Sigmoid colon (tissue), 7 donors: ENCODE results near the gene ARL8A. TPM values are rescaled to one million over a fixed set of nuclear protein-coding genes. Genes with fewer than 3 reads are reported as not detected.
"Not testable (repeated sequence)": the region's sequence is repeated elsewhere in the genome, so short reads cannot be mapped to it uniquely, and the experiment has no call there.

ENCODE experiments used
- DNase-seq: peaks from one replicate; pipeline ENCODE4 v3.0.0-alpha.2; 2019
- H3K27ac ChIP-seq, 4 donors: fragments of 200-600 bp; sonication (generic); one replicate each; pipeline ENCODE4 v1.5.1; 2016 to 2019; ENCODE audit warnings: mild to moderate bottlenecking in 1 of 4
- H3K27me3 ChIP-seq, 3 donors: fragments of 200-600 bp; sonication (generic); one replicate each; pipeline ENCODE4 v1.5.1; 2019; ENCODE audit warnings: mild to moderate bottlenecking in 1 of 3
- H3K36me3 ChIP-seq, 4 donors: fragments of 200-600 bp; sonication (generic); one replicate each; pipeline ENCODE4 v1.5.1; 2016 to 2019
- H3K4me1 ChIP-seq, 4 donors: fragments of 200-600 bp; sonication (generic); one replicate each; pipeline ENCODE4 v1.5.1; 2017 to 2019
- H3K4me3 ChIP-seq, 4 donors: fragments of 200-600 bp; sonication (generic); one replicate each; pipeline ENCODE4 v1.5.1; 2017 to 2019; ENCODE audit warnings: mild to moderate bottlenecking in 2 of 4, moderate library complexity in 1 of 4
- H3K9me3 ChIP-seq, 4 donors: fragments of 200-600 bp in 3 of 4; sonication (generic) in 3 of 4; one replicate each; pipeline versions ENCODE4 v1.5.1 to v1.6.1; 2013 to 2019
- CTCF ChIP-seq, 4 experiments: fragments of 450-650 bp in 3 of 4; fragments of 200-600 bp in 1 of 4; IDR thresholded peaks; one replicate each; pipeline ENCODE4 v1.5.1; 2016 to 2019; ENCODE audit warnings: antibody characterized with exemption in 4 of 4, mild to moderate bottlenecking in 3 of 4, moderate library complexity in 2 of 4
- EP300 ChIP-seq, 4 donors: sonication (generic); formaldehyde crosslinking; IDR thresholded peaks; one replicate each; pipeline ENCODE4 v1.6.1; 2017; ENCODE audit warnings: antibody characterized with exemption in 4 of 4
- POLR2A ChIP-seq, 2 donors: fragments of 450-650 bp; IDR thresholded peaks; one replicate each; pipeline ENCODE4 v1.6.1; 2016; ENCODE audit warnings: antibody characterized with exemption in 2 of 2, mild to moderate bottlenecking in 2 of 2, moderate library complexity in 2 of 2
- POLR2AphosphoS5 ChIP-seq, 4 donors: sonication (generic); formaldehyde crosslinking; IDR thresholded peaks; one replicate each; pipeline ENCODE4 v1.6.1; 2017; ENCODE audit warnings: antibody characterized with exemption in 4 of 4
- WGBS, 2 donors: extraction: QIAGEN DNeasy Blood & Tissue Kit; methylation state at CpG; one replicate each; pipeline ENCODE4 v1.1.7; 2013; 5-methylcytosine and 5-hydroxymethylcytosine counted together
- intact Hi-C: fragments of 100-400 bp; cut with DNase I; formaldehyde crosslinking; loops from one replicate; pipeline ENCODE4 v1.15.1; 2023
- polyA plus RNA-seq, 3 donors: library from polyadenylated mRNA; stranded (reverse); fragments of 200-250 nt; gene quantifications; one replicate each; pipeline ENCODE4 v1.2.3, GENCODE V29; 2013
- total RNA-seq, 4 donors: library from RNA; depleted of rRNA; stranded (reverse); fragments of >200 nt; gene quantifications; one replicate each; pipeline ENCODE4 v1.1.0, GENCODE V29; 2016
- donor health status: healthy with polysubstance abuse.
- donor health status: Bipolar disorder and iron deficiency.
- donor health status: healthy.

Gene ARL8A
- total RNA-seq (10 to 100 TPM; 21.6 to 29.0 (median 25.2) TPM), polyA plus RNA-seq (10 to 100 TPM; 13.8 to 22.4 (median 15.7) TPM)

DNA sequence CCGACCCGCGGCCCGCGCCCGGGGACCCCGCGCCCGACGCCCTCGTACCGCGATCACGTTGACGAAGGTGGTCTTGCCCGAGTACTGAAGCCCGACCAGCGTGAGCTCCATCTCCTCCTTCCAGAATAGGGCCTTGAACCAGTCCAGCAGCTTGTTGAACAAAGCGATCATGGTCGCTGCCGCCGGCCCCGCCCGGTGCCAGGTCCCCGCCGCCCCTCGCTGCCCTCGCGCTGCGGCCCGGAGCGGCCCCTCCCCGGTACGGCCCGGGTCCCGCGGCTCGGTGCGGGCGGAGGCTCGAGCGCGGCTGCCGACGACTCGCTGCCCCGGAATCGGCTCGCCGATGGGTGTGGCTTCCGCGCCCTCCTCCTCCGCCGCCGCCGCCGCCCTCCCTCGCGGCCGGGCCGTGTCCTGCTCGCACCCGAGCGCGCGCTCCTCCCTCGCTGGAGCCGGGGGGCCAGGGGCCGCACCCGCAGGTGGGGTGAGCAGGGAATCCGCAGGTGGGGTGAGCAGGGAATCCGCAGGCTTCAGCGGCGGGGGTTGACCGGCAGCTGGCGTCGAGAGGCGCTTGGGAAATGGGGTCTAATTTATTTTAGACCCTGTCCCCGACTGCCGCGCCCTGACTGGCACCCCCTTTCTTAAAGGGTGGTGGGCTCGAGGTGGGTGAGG lies at the start of gene ARL8A:
Gene ARL8A (minus strand): TSS at position 336 of the 666 bp plus-strand sequence. CDS start 165 bp downstream, at position 171.
- WGBS, 2 donors, result 0% methylated on average over 82 of the region's 82 CpGs
- intact Hi-C loops, result no loop called here

GRCh38 chr1:202194328-202194648 lies 49.8 kb upstream of the ARL8A start:
- TF ChIP-seq EP300 (IDR thresholded peaks at IDR 0.05) (no peak), POLR2A (IDR thresholded peaks at IDR 0.05) (no peak), CTCF (IDR thresholded peaks at IDR 0.05) (no peak), POLR2AphosphoS5 (IDR thresholded peaks at IDR 0.05) (no peak)
- no peak overlapping the region for H3K27ac ChIP-seq

More for the DNA sequence above, at the start of gene ARL8A:
- DNase-seq, result peak; percentile 82
- no peaks in the 10 kb centered on the region for H3K9me3 ChIP-seq
- peak within 1 kb of the TSS; percentile 90 to 96 (median 94) for H3K27ac ChIP-seq
- peaks cover 0 to 40% (median 31%) of the 10 kb centered on the region in 4 donors for H3K4me1 ChIP-seq
- no peaks in the 10 kb centered on the region for H3K27me3 ChIP-seq
- peak in 3 of 4 donors; percentile 18 to 66 (median 55) for TF ChIP-seq POLR2AphosphoS5 (IDR thresholded peaks at IDR 0.05)
- no peak for TF ChIP-seq EP300 (IDR thresholded peaks at IDR 0.05)
- peak within 1 kb of the TSS; percentile 89 to 99 (median 97) for H3K4me3 ChIP-seq
- H3K36me3 ChIP-seq, result no peaks in the 10 kb centered on the region

GRCh38 chr1:202193614-202194327 lies 49.2 kb upstream of the ARL8A start, which contains the start of gene LGR6:
LGR6 (plus strand) TSS chr1:202193799; CDS start chr1:202193990, 191 bp downstream.
- intact Hi-C loops, result loop anchor here (2.0 kb wide), 1 partner anchor 121 kb away; no protein-coding TSS in a partner anchor
- TF ChIP-seq CTCF (IDR thresholded peaks at IDR 0.05) (no peak), POLR2AphosphoS5 (IDR thresholded peaks at IDR 0.05) (no peak), POLR2A (IDR thresholded peaks at IDR 0.05) (no peak), EP300 (IDR thresholded peaks at IDR 0.05) (no peak)
- WGBS, 2 donors, result 2 to 4% methylated on average over 61 of the region's 61 CpGs
- H3K4me3 ChIP-seq, result peak within 1 kb of the TSS in 3 of 4 donors; percentile 4 to 27 (median 26)
- H3K36me3 ChIP-seq, result no peaks in the 10 kb centered on the region
- peaks cover 0 to 16% (median 9%) of the 10 kb centered on the region in 4 donors for H3K4me1 ChIP-seq
- no peak for DNase-seq
- H3K27ac ChIP-seq, result no peak within 1 kb of the TSS
- H3K27me3 ChIP-seq, result peaks cover 12 to 27% (median 19%) of the 10 kb centered on the region in 3 donors
- no peaks in the 10 kb centered on the region for H3K9me3 ChIP-seq

More at GRCh38 chr1:202194328-202194648, 49.8 kb upstream of the ARL8A start:
- DNase-seq, result no peak
- Histone ChIP-seq H3K4me3 (no peak overlapping the region), H3K27me3 (peaks cover 12 to 27% (median 19%) of the 10 kb centered on the region in 3 donors), H3K4me1 (peaks cover 0 to 16% (median 9%) of the 10 kb centered on the region in 4 donors), H3K36me3 (no peaks in the 10 kb centered on the region), H3K9me3 (no peaks in the 10 kb centered on the region)
- intact Hi-C loops, result no loop called here
- WGBS, 2 donors, result 52 to 57% methylated on average over 11 of the region's 11 CpGs

DNA sequence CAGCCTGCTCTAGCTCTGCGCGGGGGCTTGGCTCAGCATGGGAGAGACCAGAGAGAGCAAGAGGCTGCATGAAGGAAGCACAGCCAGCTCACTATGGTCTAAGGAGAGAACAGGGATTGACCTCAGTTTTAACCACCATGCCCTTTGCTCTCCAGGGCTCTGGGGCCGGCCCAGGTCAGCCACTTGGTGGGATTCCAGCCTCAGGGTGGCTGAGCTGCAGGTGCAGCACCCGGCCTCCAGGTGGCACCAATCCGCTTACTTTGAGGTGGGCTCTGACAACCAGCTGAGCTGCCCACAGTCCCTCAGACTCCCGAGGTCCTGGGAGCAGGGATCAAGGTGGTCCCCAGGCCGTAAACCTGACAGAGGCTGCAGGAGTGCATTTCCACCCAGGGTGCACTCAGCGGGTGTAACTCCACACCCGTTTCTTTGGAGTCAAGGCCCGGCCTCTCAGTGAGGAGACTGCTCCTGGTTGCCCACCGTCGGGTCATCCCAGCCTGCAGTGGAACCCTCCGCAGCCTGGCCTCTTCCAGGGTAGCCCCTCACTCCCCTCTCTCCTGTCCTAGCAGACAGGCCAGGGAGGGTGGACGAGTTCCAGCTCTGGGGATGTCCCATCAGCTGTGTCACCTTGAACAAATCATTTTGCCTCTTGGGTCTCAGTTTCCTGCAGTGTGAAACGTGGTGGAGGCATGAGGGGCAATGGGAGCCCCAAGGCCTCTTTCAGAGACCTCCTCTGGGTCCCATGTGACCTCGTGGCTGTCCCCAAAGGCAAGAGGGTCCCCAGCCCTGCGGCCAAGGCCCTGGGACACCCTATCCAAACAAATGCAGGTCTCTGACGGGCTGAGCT lies 48.5 kb upstream of the ARL8A start:
- TF ChIP-seq CTCF (IDR thresholded peaks at IDR 0.05) (peak; percentile 24 to 91 (median 74)), POLR2A (IDR thresholded peaks at IDR 0.05) (no peak)
- H3K27me3 ChIP-seq, result peaks cover 12 to 27% (median 19%) of the 10 kb centered on the region in 3 donors
- peak; percentile 77 for DNase-seq
- intact Hi-C loops, result loop anchor here (2.0 kb wide), 1 partner anchor 122 kb away; no protein-coding TSS in a partner anchor
- peak overlapping the region in 2 of 4 donors; percentile 4 to 27 for H3K4me3 ChIP-seq
- WGBS, 2 donors, result 20 to 29% methylated on average over 18 of the region's 18 CpGs
- H3K9me3 ChIP-seq, result no peaks in the 10 kb centered on the region
- H3K27ac ChIP-seq, result no peak overlapping the region
- no peaks in the 10 kb centered on the region for H3K36me3 ChIP-seq
- peaks cover 0 to 16% (median 9%) of the 10 kb centered on the region in 4 donors for H3K4me1 ChIP-seq

DNA sequence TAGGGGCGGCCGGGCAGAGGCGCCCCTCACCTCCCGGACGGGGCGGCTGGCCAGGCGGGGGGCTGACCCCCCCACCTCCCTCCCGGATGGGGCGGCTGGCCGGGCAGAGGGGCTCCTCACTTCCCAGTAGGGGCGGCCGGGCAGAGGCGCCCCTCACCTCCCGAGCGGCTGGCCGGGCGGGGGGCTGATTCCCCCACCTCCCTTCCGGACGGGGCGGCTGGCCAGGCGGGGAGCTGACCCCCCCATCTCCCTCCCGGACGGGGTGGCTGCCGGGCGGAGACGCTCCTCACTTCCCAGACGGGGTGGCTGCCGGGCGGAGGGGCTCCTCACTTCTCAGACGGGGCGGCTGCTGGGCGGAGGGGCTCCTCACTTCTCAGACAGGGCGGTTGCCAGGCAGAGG lies 46.9 kb upstream of the ARL8A start:
- H3K9me3 ChIP-seq, H3K4me3 ChIP-seq, H3K27ac ChIP-seq, intact Hi-C loops, DNase-seq, H3K36me3 ChIP-seq: not testable (repeated sequence)
- WGBS, 2 donors, result 86 to 90% methylated on average over 18 to 24 of the region's 33 CpGs
- Histone ChIP-seq H3K4me1 (peaks cover 0 to 16% (median 9%) of the 10 kb centered on the region in 4 donors), H3K27me3 (peaks cover 12 to 27% (median 19%) of the 10 kb centered on the region in 3 donors)
